Peyer's patch (tissue), 4 donors: Measurements from ENCODE around the gene FMNL2. TPM values are rescaled to one million over a fixed set of nuclear protein-coding genes. Genes with fewer than 3 reads are reported as not detected.

ENCODE experiments used
- DNase-seq, 3 donors: peaks; one replicate each; pipeline ENCODE4 v3.0.0-alpha.2; 2017 to 2019
- H3K27ac ChIP-seq, 4 donors: fragments of 200-600 bp; sonication (generic); one replicate each; pipeline ENCODE4 v1.5.1; 2016 to 2019
- H3K27me3 ChIP-seq, 2 donors: fragments of 200-600 bp; sonication (generic); one replicate each; pipeline ENCODE4 v1.5.1; 2019
- H3K36me3 ChIP-seq, 3 donors: fragments of 200-600 bp; sonication (generic); one replicate each; pipeline ENCODE4 v1.5.1; 2016 to 2019
- H3K4me1 ChIP-seq, 4 donors: fragments of 200-600 bp; sonication (generic); one replicate each; pipeline ENCODE4 v1.5.1; 2016 to 2019
- H3K4me3 ChIP-seq, 4 donors: fragments of 200-600 bp; sonication (generic); 1 replicate in 3 of 4; 2 replicates in 1 of 4; pipeline ENCODE4 v1.5.1; 2016 to 2019; ENCODE audit warnings: mild to moderate bottlenecking in 1 of 4
- H3K9me3 ChIP-seq, 4 donors: fragments of 200-600 bp; sonication (generic); one replicate each; pipeline ENCODE4 v1.5.1; 2016 to 2019; ENCODE audit warnings: mild to moderate bottlenecking in 1 of 4
- POLR2A ChIP-seq, 2 donors: fragments of 450-650 bp; IDR thresholded peaks; one replicate each; pipeline ENCODE4 v1.5.1; 2017; ENCODE audit warnings: antibody characterized with exemption in 2 of 2, mild to moderate bottlenecking in 2 of 2, moderate library complexity in 2 of 2
- total RNA-seq, 4 donors: library from RNA; depleted of rRNA; stranded (reverse); fragments of >200 nt; gene quantifications; one replicate each; pipeline ENCODE4 v1.1.0, GENCODE V29; 2016
- TF ChIP-seq, protein P1 (sequence below), 6 experiments: fragments of 450-650 bp in 4 of 6; fragments of 200-600 bp in 2 of 6; sonication (generic) in 1 of 6; IDR thresholded peaks; one replicate each; pipeline ENCODE4 v1.5.1; 2017 to 2019; ENCODE audit warnings: antibody characterized with exemption in 6 of 6, mild to moderate bottlenecking in 3 of 6, moderate library complexity in 1 of 6

FMNL2 gene
- total RNA-seq, 4 donors from 2014 or later: 7.5 to 52.0 (median 17.1) TPM

DNA sequence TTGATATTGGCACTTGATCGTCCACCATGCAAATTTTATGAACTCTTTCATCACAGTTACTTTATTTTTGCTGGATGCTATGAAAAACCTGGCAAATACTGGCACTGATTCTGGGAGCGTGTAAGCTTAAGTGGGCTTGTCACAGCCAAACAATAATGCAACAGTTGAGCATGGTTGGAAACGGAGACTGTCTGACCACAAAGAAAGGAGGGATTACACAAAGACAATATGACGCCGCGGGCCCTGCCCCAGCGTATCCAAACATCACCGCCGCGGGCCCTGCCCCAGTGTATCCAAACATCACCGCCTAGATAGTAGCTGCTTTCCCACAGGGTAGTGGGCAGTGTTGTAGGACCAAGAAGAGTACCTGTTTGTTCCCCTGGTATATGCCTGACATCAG lies 246.4 kb downstream of the FMNL2 start:
- TF ChIP-seq POLR2A (IDR thresholded peaks at IDR 0.05): no peak
- TF ChIP-seq, protein P1, sequence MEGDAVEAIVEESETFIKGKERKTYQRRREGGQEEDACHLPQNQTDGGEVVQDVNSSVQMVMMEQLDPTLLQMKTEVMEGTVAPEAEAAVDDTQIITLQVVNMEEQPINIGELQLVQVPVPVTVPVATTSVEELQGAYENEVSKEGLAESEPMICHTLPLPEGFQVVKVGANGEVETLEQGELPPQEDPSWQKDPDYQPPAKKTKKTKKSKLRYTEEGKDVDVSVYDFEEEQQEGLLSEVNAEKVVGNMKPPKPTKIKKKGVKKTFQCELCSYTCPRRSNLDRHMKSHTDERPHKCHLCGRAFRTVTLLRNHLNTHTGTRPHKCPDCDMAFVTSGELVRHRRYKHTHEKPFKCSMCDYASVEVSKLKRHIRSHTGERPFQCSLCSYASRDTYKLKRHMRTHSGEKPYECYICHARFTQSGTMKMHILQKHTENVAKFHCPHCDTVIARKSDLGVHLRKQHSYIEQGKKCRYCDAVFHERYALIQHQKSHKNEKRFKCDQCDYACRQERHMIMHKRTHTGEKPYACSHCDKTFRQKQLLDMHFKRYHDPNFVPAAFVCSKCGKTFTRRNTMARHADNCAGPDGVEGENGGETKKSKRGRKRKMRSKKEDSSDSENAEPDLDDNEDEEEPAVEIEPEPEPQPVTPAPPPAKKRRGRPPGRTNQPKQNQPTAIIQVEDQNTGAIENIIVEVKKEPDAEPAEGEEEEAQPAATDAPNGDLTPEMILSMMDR (IDR thresholded peaks at IDR 0.05): no peak
- Histone ChIP-seq H3K4me1 (no peaks in the 10 kb centered on the region), H3K27me3 (no peaks in the 10 kb centered on the region), H3K9me3 (no peaks in the 10 kb centered on the region), H3K27ac (no peak overlapping the region), H3K4me3 (no peak overlapping the region), H3K36me3 (no peaks in the 10 kb centered on the region)
- no peak for DNase-seq

DNA sequence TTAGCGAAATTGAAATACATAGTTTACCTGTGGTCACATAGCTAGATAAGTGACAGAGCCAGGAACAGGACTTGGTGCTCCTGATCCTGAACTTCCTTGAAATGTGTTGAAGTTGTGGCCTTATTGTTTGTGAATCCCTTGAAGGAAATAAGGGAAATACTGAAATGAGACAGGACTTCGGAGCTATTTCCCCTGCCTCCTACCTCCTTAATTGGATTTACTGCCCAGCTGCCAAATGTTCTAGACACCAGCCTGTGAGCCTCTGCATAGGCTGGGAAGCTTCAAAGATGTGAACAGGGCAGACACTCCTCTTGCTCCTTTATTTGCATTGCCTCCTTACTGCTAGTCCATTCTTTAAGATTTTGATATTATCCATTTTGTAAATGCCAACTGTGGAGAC lies 247.1 kb downstream of the FMNL2 start:
- no peak for DNase-seq
- H3K9me3 ChIP-seq: no peaks in the 10 kb centered on the region
- no peaks in the 10 kb centered on the region for H3K36me3 ChIP-seq
- H3K27me3 ChIP-seq: no peaks in the 10 kb centered on the region
- H3K4me3 ChIP-seq: no peak overlapping the region
- H3K27ac ChIP-seq: no peak overlapping the region
- TF ChIP-seq, protein P1 (IDR thresholded peaks at IDR 0.05): no peak
- no peak for TF ChIP-seq POLR2A (IDR thresholded peaks at IDR 0.05)
- no peaks in the 10 kb centered on the region for H3K4me1 ChIP-seq

DNA sequence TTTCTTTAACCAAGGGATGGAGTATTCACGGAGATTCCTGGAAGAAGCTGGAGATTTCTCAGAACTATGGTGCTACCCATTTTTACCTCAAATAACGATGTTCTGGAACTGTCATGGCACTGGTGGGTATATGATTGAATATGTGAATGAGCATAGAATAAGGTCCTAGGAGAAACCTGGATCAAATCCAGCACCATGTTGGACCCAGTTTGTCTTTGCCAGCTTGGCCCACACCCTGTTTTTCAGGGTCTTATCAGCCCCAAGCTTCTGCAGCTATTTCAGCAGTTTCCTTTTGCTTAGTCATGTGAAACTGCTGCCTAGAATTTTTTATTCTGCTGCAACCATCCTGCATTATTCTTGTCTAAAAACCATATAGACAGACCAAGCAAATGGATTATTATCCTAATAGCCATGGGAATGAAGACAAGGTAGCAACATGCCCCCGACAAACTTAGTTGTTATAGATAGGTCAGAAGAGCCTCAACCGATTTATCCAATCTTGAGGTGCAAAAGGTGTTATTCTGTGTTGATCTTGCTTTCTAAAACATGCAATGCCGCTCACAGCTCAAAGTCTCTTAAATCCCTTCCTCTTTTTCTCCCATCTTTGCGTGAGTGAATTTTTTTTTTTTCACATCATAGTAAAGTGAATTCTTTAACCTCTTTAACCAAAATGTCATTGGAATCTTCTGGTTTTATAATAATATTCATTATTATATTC lies 248.7 kb downstream of the FMNL2 start:
- H3K27ac ChIP-seq: no peak overlapping the region
- no peak for TF ChIP-seq POLR2A (IDR thresholded peaks at IDR 0.05)
- TF ChIP-seq, protein P1 (IDR thresholded peaks at IDR 0.05): no peak
- no peaks in the 10 kb centered on the region for H3K4me1 ChIP-seq
- no peaks in the 10 kb centered on the region for H3K27me3 ChIP-seq
- H3K36me3 ChIP-seq: no peaks in the 10 kb centered on the region
- H3K4me3 ChIP-seq: no peak overlapping the region
- no peaks in the 10 kb centered on the region for H3K9me3 ChIP-seq
- no peak for DNase-seq

DNA sequence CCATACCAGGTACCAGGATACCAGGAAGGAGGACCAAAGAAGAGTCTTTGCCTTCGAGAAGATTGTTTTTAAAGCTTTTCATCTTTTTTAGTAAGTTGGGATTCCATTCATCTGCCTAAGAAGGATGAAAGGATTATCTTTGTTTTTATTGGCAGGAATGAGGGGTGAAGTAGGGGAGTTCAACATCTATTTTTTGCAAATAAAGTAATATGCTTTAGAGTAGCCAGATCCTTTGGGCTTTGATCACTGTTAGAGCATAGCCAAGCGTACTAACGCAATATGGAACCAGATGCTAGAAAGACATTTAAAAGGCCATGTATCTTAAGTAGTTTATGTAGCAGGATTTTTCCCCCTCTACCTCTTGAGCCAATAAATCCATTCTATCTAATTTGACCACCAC lies 249.3 kb downstream of the FMNL2 start:
- Histone ChIP-seq H3K4me1 (no peaks in the 10 kb centered on the region), H3K9me3 (no peaks in the 10 kb centered on the region)
- no peak for DNase-seq

DNA sequence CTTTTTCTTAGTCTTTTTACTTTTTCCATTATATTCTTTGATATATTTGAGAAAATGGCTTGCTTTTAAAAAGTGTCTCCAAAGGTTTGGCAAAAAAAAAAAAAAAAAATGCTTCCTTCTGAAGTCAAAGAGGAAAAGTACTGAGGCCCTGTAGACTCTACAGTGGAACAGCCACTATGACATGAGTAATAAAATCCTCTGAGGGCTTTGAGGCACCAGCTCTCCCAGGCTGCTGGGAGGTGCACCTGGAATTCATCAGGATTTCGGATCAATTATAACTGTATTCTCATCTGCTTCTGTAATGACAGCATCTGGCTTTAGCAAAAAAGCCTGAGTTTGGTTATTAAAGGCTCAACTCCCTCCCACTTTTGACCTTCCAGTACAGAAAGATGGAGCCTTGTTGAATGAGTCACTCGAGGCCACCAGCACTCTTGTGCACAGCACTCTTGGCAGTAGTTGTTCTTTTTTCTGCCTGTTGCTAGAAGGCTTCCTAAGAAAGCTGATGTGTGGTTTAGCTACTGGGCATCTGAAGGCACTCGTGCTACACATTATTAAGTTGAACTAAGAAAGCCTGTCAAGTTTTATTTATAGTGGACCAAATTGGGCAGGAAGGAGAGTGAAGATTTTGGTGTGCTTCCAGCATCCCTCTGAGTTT lies 251.0 kb downstream of the FMNL2 start:
- DNase-seq: no peak
- Histone ChIP-seq H3K36me3 (no peaks in the 10 kb centered on the region), H3K4me1 (no peaks in the 10 kb centered on the region), H3K27me3 (no peaks in the 10 kb centered on the region), H3K9me3 (no peaks in the 10 kb centered on the region), H3K27ac (no peak overlapping the region), H3K4me3 (no peak overlapping the region)
- TF ChIP-seq, protein P1 (IDR thresholded peaks at IDR 0.05): no peak
- no peak for TF ChIP-seq POLR2A (IDR thresholded peaks at IDR 0.05)

More for the DNA sequence above, 249.3 kb downstream of the FMNL2 start:
- H3K27ac ChIP-seq: no peak overlapping the region
- H3K4me3 ChIP-seq: no peak overlapping the region
- H3K36me3 ChIP-seq: no peaks in the 10 kb centered on the region
- H3K27me3 ChIP-seq: no peaks in the 10 kb centered on the region
- TF ChIP-seq, protein P1 (IDR thresholded peaks at IDR 0.05): no peak
- TF ChIP-seq POLR2A (IDR thresholded peaks at IDR 0.05): no peak
